HCT116 (cell line): ENCODE results near the gene POR. TPM values are rescaled to one million over a fixed set of nuclear protein-coding genes. Genes with fewer than 3 reads are reported as not detected.
A peak's percentile ranks its signal among the peaks of the same experiment; 100 is the strongest.

Experiments
- ATAC-seq: fragments of 200-7000 bp; cut with Tn5 transposase; 2 replicates; pipeline ENCODE4 v1.9.1; 2020; ENCODE audit warnings: mild to moderate bottlenecking, moderate library complexity
- BruUV-seq: library from RNA; stranded (reverse); fragments of 400-500 nt; replicated peaks from 2 replicates; lab custom pipeline; 2021; lab: Mats Ljungman, UMichigan
- CTCF ChIA-PET: fragments of 300-600 bp; sonication (Branson Sonifier 250); formaldehyde crosslinking; loops from one replicate; lab custom pipeline; 2021; ENCODE audit warnings: antibody characterized with exemption; lab: Charles Lee
- POLR2A ChIA-PET: fragments of 300-600, 350-600 bp; sonication (Branson Sonifier 250); formaldehyde crosslinking; loops from one replicate; lab custom pipeline; 2021; ENCODE audit warnings: antibody characterized with exemption; lab: Charles Lee
- RAD21 ChIA-PET, 2 experiments: fragments of 300-600 bp; sonication (Branson Sonifier 250); formaldehyde crosslinking; loops; one replicate each; lab custom pipeline; 2023; ENCODE audit warnings: low total read pairs in 2 of 2; ENCODE audit not compliant: uncharacterized antibody in 2 of 2, unreplicated experiment in 2 of 2, low non-redundant PET in 1 of 2; lab: Charles Lee
- DNase-seq: peaks from one replicate; pipeline ENCODE4 v3.0.0-alpha.2; 2010; ENCODE audit warnings: low read depth, low spot score
- H2AFZ ChIP-seq: fragments of 200-600 bp; shearing (Covaris generic), sonication (generic); 2 replicates; pipeline ENCODE4 v1.6.1; 2017; ENCODE audit warnings: low read depth, mixed run types, mixed read lengths, antibody characterized with exemption, low read length; ENCODE audit not compliant: poor library complexity, severe bottlenecking
- H3K27ac ChIP-seq: 2 replicates; pipeline ENCODE4 v1.5.1; 2012; ENCODE audit warnings: low read depth, low read length
- H3K27me3 ChIP-seq: fragments of 200-600 bp; sonication (generic); 2 replicates; pipeline ENCODE4 v1.6.1; 2016; ENCODE audit warnings: mixed run types, low read length, mixed read lengths; ENCODE audit not compliant: insufficient read depth
- H3K36me3 ChIP-seq, 2 experiments: fragments of 200-500 bp in 1 of 2; fragments of 200-600 bp in 1 of 2; sonication (Bioruptor generic) in 1 of 2; sonication (generic) in 1 of 2; 2 replicates each; pipeline versions ENCODE4 v1.5.1 to v1.6.1; 2014 to 2016; ENCODE audit warnings: low read length in 2 of 2, inconsistent platforms in 1 of 2, mixed read lengths in 1 of 2, mixed run types in 1 of 2; ENCODE audit not compliant: insufficient read depth in 2 of 2, control insufficient read depth in 1 of 2
- H3K4me1 ChIP-seq, 2 experiments: fragments of 200-600 bp in 1 of 2; sonication (generic) in 1 of 2; 2 replicates each; pipeline versions ENCODE4 v1.5.1 to v1.6.1; 2012 to 2017; ENCODE audit warnings: low read length in 2 of 2, inconsistent platforms in 1 of 2, mild to moderate bottlenecking in 1 of 2, mixed read lengths in 1 of 2, mixed run types in 1 of 2, moderate library complexity in 1 of 2; ENCODE audit not compliant: insufficient read depth in 2 of 2, control insufficient read depth in 1 of 2
- H3K4me2 ChIP-seq: fragments of 200-600 bp; sonication (generic); 2 replicates; pipeline ENCODE4 v1.6.1; 2017; ENCODE audit warnings: mixed run types, low read length, mixed read lengths
- H3K4me3 ChIP-seq, 2 experiments: fragments of 200-600 bp in 1 of 2; sonication (generic) in 1 of 2; replicated peaks in 1 of 2; 2 replicates each; pipeline ENCODE4 v1.5.1; 2011 to 2016; ENCODE audit warnings: low read length in 2 of 2, control low read depth in 1 of 2, low read depth in 1 of 2, mild to moderate bottlenecking in 1 of 2, mixed read lengths in 1 of 2, mixed run types in 1 of 2
- H3K79me2 ChIP-seq: fragments of 200-600 bp; sonication (generic); 2 replicates; pipeline ENCODE4 v1.6.1; 2017; ENCODE audit warnings: mild to moderate bottlenecking, mixed run types, low read length, moderate library complexity, mixed read lengths; ENCODE audit not compliant: insufficient read depth
- H3K9ac ChIP-seq: fragments of 200-600 bp; sonication (generic); 2 replicates; pipeline ENCODE4 v1.6.1; 2016; ENCODE audit warnings: low read length, mixed read lengths
- H3K9me2 ChIP-seq: fragments of 200-600 bp; sonication (generic), shearing (Covaris generic); 2 replicates; pipeline ENCODE4 v1.6.1; 2017; ENCODE audit warnings: mixed run types, mild to moderate bottlenecking, moderate library complexity; ENCODE audit not compliant: insufficient read depth
- H3K9me3 ChIP-seq, 2 experiments: fragments of 200-500 bp in 1 of 2; fragments of 200-600 bp in 1 of 2; sonication (Bioruptor generic) in 1 of 2; sonication (generic) in 1 of 2; 2 replicates each; pipeline ENCODE4 v1.6.1; 2014 to 2017; ENCODE audit warnings: low read length in 2 of 2, mixed read lengths in 2 of 2, inconsistent platforms in 1 of 2, low read depth in 1 of 2, mild to moderate bottlenecking in 1 of 2, mixed run types in 1 of 2, moderate library complexity in 1 of 2; ENCODE audit not compliant: control insufficient read depth in 1 of 2, insufficient read depth in 1 of 2
- H4K20me1 ChIP-seq: fragments of 200-600 bp; sonication (generic), shearing (Covaris generic); 2 replicates; pipeline ENCODE4 v1.6.1; 2017; ENCODE audit warnings: mixed run types, mild to moderate bottlenecking, moderate library complexity; ENCODE audit not compliant: insufficient read depth
- CBX3 ChIP-seq: IDR thresholded peaks from 2 replicates; pipeline ENCODE4 v1.6.1; 2012; ENCODE audit warnings: low read depth
- CEBPB ChIP-seq: IDR thresholded peaks from 2 replicates; pipeline ENCODE4 v1.6.1; 2012; ENCODE audit warnings: low read depth
- CTCF ChIP-seq, 3 experiments: fragments of 200-600 bp in 1 of 3; sonication (generic) in 1 of 3; IDR thresholded peaks in 2 of 3; conservative IDR thresholded peaks in 1 of 3; 2 replicates each; pipeline ENCODE4 v1.5.1; 2012 to 2017; ENCODE audit warnings: low read depth in 2 of 3, low read length in 2 of 3, antibody characterized with exemption in 1 of 3, borderline replicate concordance in 1 of 3, control low read depth in 1 of 3, mild to moderate bottlenecking in 1 of 3, mixed read lengths in 1 of 3, mixed run types in 1 of 3, moderate library complexity in 1 of 3; ENCODE audit not compliant: insufficient read depth in 1 of 3
- EGR1 ChIP-seq: IDR thresholded peaks from 2 replicates; pipeline ENCODE4 v1.6.1; 2012; ENCODE audit warnings: low read depth
- MAX ChIP-seq: IDR thresholded peaks from 2 replicates; pipeline ENCODE4 v1.6.1; 2012
- POLR2A ChIP-seq: IDR thresholded peaks from 2 replicates; pipeline ENCODE4 v1.7.0; 2011; ENCODE audit warnings: borderline replicate concordance; ENCODE audit not compliant: insufficient read depth, insufficient read length; ENCODE audit errors: extremely low read depth
- POLR2AphosphoS5 ChIP-seq: IDR thresholded peaks from 2 replicates; pipeline ENCODE4 v1.6.1; 2011; ENCODE audit warnings: mild to moderate bottlenecking, low read depth, low read length, moderate library complexity
- REST ChIP-seq: IDR thresholded peaks from 2 replicates; pipeline ENCODE4 v1.6.1; 2012; ENCODE audit warnings: low read depth
- SIN3A ChIP-seq: IDR thresholded peaks from 2 replicates; pipeline ENCODE4 v1.6.1; 2012; ENCODE audit warnings: low read depth
- SP1 ChIP-seq: IDR thresholded peaks from 2 replicates; pipeline ENCODE4 v1.6.1; 2012; ENCODE audit warnings: low read depth
- YY1 ChIP-seq: IDR thresholded peaks from 2 replicates; pipeline ENCODE4 v1.6.1; 2011; ENCODE audit warnings: low read length, low read depth, moderate library complexity, mild to moderate bottlenecking; ENCODE audit not compliant: insufficient replicate concordance; ENCODE audit errors: extremely low read depth
- intact Hi-C: fragments of 100-400 bp; cut with micrococcal nuclease; formaldehyde crosslinking; loops from 2 replicates; pipeline ENCODE4 v1.10.0; 2022
- total RNA-seq: library from RNA; stranded (reverse); gene quantifications from one replicate; pipeline ENCODE4 v1.2.1, GENCODE V29; 2021; ENCODE audit not compliant: unreplicated experiment

The POR gene
- total RNA-seq, 1 experiment from 2014 or later, result 120 TPM

GRCh38 chr7:75993689-75994387 lies 78.9 kb downstream of the POR start:
- no peaks in the 10 kb centered on the region for H3K36me3 ChIP-seq
- no peaks in the 10 kb centered on the region for H3K9me3 ChIP-seq
- peaks cover 24 to 38% of the 10 kb centered on the region in 2 experiments; a peak in 3 of 4 replicates for H3K4me1 ChIP-seq
- BruUV-seq, result TSS peak; percentile 45
- peak; percentile 42 for ATAC-seq
- no peaks in the 10 kb centered on the region for H3K27me3 ChIP-seq
- intact Hi-C loops, result no loop called here
- H3K4me2 ChIP-seq, result peak overlapping the region; percentile 98
- H3K4me3 ChIP-seq, result peak overlapping the region; percentile 75 to 82
- H3K9ac ChIP-seq, result peak overlapping the region; percentile 69
- ChIA-PET CTCF (interaction anchor here (1.4 kb wide), 1 partner anchor 26 kb away, joined by 5 read pairs; no protein-coding TSS in a partner anchor), RAD21 (no interaction called here), POLR2A (interaction anchor here (0.9 kb wide), 1 partner anchor 127 kb away, joined by 3 read pairs; no protein-coding TSS in a partner anchor)
- H4K20me1 ChIP-seq, result no peaks in the 10 kb centered on the region
- peak overlapping the region; percentile 57; the same call in 1 of the 2 replicates for H3K27ac ChIP-seq
- TF ChIP-seq CTCF (IDR thresholded peaks at IDR 0.05 in 2 of 3, conservative IDR thresholded peaks at IDR 0.05 in 1 of 3; ENCODE audit: borderline replicate concordance in 1 of 3, insufficient read depth in 1 of 3, low read depth in 2 of 3, low read length in 2 of 3), result no peak
- no peaks in the 10 kb centered on the region for H3K9me2 ChIP-seq
- H2AFZ ChIP-seq, result peak overlapping the region; percentile 26
- no peak for DNase-seq
- no peaks in the 10 kb centered on the region for H3K79me2 ChIP-seq

DNA sequence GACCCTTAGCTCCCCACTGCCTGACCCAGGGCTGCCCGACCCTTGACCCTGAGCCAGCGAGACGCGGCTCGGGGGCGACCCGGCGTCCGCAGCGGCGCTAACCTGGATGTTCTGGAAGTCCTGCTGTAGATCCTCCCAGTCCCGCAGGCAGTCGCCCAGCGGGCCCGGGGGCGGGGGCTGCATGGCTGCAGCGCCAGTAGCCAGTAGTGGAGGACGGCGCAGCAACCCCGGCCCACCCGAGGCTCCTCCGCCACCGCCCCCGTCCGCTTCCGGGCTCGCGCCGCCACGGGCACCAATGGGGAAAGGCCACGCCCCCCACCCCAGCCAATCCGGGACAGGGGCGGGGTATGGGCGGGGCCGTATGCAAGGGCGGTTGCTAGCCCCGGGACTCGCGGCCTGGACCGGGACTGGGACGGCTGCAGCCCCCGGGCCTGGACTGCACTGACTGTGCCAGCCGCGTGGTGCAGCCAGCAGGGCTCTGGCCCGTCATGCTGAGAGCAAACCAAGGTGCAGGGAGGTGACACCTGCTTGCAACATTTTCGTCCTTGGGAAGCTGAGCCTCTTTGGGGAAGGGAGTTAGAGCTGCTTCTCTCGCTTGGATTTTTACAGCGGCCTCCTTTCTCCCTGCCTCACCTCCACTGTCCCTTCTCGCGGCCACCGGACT lies 79.6 kb downstream of the POR start, which contains the start of gene TMEM120A:
Gene TMEM120A, minus strand, starts transcription at position 208 of the 664 bp plus-strand sequence. Its CDS starts 25 bp downstream, at position 183.
- peak; percentile 91 for ATAC-seq
- Histone ChIP-seq H3K9ac (peak within 1 kb of the TSS; percentile 69), H3K4me2 (peak within 1 kb of the TSS; percentile 98), H3K36me3 (no peaks in the 10 kb centered on the region), H3K79me2 (no peaks in the 10 kb centered on the region), H3K4me1 (peaks cover 23 to 38% of the 10 kb centered on the region in 2 experiments; a peak in 3 of 4 replicates), H4K20me1 (no peaks in the 10 kb centered on the region), H3K27ac (peak within 1 kb of the TSS; percentile 57), H3K27me3 (no peaks in the 10 kb centered on the region), H2AFZ (peak within 1 kb of the TSS; percentile 26), H3K9me3 (no peaks in the 10 kb centered on the region), H3K4me3 (peak within 1 kb of the TSS; percentile 75 to 82), H3K9me2 (no peaks in the 10 kb centered on the region)
- BruUV-seq, result no TSS peak
- DNase-seq, result peak; percentile 54
- intact Hi-C loops, result no loop called here
- ChIA-PET RAD21 (no interaction called here), POLR2A (interaction anchor here (0.9 kb wide), 1 partner anchor 128 kb away, joined by 3 read pairs; no protein-coding TSS in a partner anchor), CTCF (interaction anchor here (1.4 kb wide), 1 partner anchor 26 kb away, joined by 5 read pairs; no protein-coding TSS in a partner anchor)
- TF ChIP-seq MAX, result 0 out of 2 replicates have a peak, but pooled peaks have one; percentile 37
- TF ChIP-seq POLR2AphosphoS5, result peak; percentile 80
- peak; percentile 40 for TF ChIP-seq POLR2A
- TF ChIP-seq CBX3, result no peak
- no peak for TF ChIP-seq CEBPB
- peak; percentile 2 for TF ChIP-seq YY1
- TF ChIP-seq SP1, result peak; percentile 79
- TF ChIP-seq EGR1, result peak; percentile 87
- no peak; the same call in 1 of the 2 replicates for TF ChIP-seq SIN3A
- TF ChIP-seq REST, result no peak
